Measurements from ENCODE around the gene MBD3L5.
"Not testable (repeated sequence)": the region's sequence is repeated elsewhere in the genome, so short reads cannot be mapped to it uniquely, and the experiment has no call there.

DNA sequence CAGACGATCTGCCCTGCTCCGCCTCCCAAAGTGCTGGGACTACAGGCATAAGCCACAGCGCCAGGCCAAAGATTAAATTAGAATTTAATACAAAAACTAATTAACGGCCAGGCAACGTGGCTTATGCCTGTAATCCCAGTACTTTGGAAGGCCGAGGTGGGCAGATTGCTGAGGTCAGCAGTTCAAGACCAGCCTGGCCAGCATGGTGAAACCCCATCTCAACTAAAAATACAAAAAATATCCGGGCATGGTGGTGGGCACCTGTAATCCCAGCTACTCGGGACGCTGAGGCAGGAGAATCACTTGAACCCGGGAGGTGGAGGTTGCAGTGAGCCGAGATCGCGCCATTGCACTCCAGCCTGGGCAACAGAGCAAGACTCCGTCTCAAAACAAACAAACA lies 25.3 kb downstream of the MBD3L5 start:
- TF ChIP-seq, protein P1, sequence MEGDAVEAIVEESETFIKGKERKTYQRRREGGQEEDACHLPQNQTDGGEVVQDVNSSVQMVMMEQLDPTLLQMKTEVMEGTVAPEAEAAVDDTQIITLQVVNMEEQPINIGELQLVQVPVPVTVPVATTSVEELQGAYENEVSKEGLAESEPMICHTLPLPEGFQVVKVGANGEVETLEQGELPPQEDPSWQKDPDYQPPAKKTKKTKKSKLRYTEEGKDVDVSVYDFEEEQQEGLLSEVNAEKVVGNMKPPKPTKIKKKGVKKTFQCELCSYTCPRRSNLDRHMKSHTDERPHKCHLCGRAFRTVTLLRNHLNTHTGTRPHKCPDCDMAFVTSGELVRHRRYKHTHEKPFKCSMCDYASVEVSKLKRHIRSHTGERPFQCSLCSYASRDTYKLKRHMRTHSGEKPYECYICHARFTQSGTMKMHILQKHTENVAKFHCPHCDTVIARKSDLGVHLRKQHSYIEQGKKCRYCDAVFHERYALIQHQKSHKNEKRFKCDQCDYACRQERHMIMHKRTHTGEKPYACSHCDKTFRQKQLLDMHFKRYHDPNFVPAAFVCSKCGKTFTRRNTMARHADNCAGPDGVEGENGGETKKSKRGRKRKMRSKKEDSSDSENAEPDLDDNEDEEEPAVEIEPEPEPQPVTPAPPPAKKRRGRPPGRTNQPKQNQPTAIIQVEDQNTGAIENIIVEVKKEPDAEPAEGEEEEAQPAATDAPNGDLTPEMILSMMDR (IDR thresholded peaks at IDR 0.05): not testable (repeated sequence)
- TF ChIP-seq POLR2A (IDR thresholded peaks at IDR 0.05): not testable (repeated sequence)

Data from testis (tissue), 2 donors.